Suprapubic skin (tissue), 4 donors: ENCODE measurements around the gene TDRD5.

ENCODE experiments used
- EP300 ChIP-seq: sonication (generic); formaldehyde crosslinking; IDR thresholded peaks from one replicate; pipeline ENCODE4 v1.6.1; 2017; ENCODE audit warnings: antibody characterized with exemption
- POLR2AphosphoS5 ChIP-seq, 3 donors: sonication (generic); formaldehyde crosslinking; IDR thresholded peaks; one replicate each; pipeline ENCODE4 v1.6.1; 2017; ENCODE audit warnings: antibody characterized with exemption in 3 of 3
- TF ChIP-seq, protein P1 (sequence below), 2 donors: fragments of 200-600 bp in 1 of 2; fragments of 450-650 bp in 1 of 2; sonication (generic) in 1 of 2; IDR thresholded peaks; one replicate each; pipeline ENCODE4 v1.5.1; 2016 to 2019; ENCODE audit warnings: antibody characterized with exemption in 2 of 2, mild to moderate bottlenecking in 1 of 2, moderate library complexity in 1 of 2

DNA sequence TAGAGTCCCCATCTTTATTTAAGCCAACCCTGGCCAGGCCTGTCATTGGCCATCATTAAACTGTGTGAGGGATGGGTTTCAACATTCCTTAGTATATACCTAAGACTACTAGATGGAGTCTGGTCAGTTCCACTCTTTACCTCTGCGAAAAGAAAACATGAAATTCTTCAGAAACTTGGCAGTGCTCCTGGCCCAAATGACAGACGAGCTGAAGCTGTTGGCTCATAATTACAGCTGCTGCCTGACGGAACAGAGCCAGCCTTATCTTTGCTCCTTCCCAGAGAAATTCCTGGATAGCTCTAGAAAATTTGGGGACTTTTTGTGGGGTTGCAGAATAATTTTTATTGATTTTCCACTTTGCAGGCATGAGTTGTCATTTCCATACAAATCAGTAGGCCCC, 46.3 kb upstream of the TDRD5 start:
- TF ChIP-seq, protein P1, sequence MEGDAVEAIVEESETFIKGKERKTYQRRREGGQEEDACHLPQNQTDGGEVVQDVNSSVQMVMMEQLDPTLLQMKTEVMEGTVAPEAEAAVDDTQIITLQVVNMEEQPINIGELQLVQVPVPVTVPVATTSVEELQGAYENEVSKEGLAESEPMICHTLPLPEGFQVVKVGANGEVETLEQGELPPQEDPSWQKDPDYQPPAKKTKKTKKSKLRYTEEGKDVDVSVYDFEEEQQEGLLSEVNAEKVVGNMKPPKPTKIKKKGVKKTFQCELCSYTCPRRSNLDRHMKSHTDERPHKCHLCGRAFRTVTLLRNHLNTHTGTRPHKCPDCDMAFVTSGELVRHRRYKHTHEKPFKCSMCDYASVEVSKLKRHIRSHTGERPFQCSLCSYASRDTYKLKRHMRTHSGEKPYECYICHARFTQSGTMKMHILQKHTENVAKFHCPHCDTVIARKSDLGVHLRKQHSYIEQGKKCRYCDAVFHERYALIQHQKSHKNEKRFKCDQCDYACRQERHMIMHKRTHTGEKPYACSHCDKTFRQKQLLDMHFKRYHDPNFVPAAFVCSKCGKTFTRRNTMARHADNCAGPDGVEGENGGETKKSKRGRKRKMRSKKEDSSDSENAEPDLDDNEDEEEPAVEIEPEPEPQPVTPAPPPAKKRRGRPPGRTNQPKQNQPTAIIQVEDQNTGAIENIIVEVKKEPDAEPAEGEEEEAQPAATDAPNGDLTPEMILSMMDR (IDR thresholded peaks at IDR 0.05) = no peak
- TF ChIP-seq EP300 (no peak), POLR2AphosphoS5 (IDR thresholded peaks at IDR 0.05) (no peak)
